ENCODE results near the gene CUL9.
A peak's percentile ranks its signal among the peaks of the same experiment; 100 is the strongest.

DNA sequence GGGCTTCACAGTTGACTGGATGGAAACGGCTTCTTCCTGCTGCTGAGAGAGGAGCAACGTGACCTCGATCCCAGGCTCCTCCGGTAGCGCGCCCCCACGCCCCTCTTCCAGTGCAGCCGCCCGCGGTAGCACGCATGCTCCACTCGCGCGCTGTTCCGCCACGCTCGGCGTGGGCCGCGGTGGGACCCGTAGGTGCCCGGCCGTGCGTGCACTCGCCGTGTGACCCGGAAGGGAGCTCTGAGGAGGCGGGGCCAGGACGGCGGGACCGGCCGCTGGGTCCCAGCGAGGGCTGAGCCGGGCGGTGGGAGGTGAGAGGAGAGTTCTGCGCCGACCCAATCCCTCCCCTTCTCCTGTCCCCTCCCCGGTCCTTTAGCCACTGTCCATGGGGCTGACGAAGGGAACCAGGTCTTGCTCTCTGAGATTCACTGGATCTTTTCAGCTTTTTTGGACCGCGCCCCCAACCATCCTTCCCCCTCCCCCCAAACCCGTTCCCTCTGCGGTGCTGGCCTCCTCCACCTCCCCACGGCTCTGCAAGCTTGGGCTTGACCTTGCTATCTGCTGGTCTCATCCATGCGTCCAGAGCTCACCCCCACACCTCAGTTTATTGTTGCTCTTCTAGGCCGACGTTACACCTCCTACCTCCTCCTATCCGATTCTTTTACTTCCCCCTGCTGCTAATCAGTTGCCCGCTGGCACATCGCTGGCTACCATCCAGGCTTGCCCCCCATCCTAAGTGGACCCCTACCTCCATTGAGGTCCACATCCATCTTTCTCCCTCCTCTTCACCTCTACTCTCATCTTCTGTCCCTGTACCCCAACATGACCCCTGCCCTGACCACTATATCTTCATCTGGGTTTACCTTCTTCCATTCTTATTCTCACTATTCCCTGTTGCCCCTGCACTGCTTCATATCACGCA is at the start of gene CUL9:
- TF ChIP-seq CTCF (IDR thresholded peaks at IDR 0.05) = no peak
- peak in 1 of 2 donors; percentile 72 for TF ChIP-seq POLR2A (IDR thresholded peaks at IDR 0.05)
